Limb (tissue), 2 donors: ENCODE data around the gene RPS6KC1.
"Not testable (repeated sequence)": the region's sequence is repeated elsewhere in the genome, so short reads cannot be mapped to it uniquely, and the experiment has no call there.

ENCODE experiments used
- DNase-seq, 2 donors: peaks; one replicate each; pipeline ENCODE4 v3.0.0-alpha.2; 2016; ENCODE audit errors: extremely low spot score in 2 of 2

RPS6KC1 gene

GRCh38 chr1:213277036-213277435 lies 226.0 kb downstream of the RPS6KC1 start:
- DNase-seq: no peak

GRCh38 chr1:213279410-213279809 lies 228.4 kb downstream of the RPS6KC1 start:
- no peak for DNase-seq

- peak; percentile 30 to 47 for DNase-seq
These were observed 230.7 kb downstream of the RPS6KC1 start for GRCh38 chr1:213281640-213282301.

GRCh38 chr1:213284626-213285025 lies 233.6 kb downstream of the RPS6KC1 start:
- DNase-seq: no peak

- DNase-seq: no peak
These were observed 235.2 kb downstream of the RPS6KC1 start for GRCh38 chr1:213286235-213286634.

- DNase-seq: no peak
These were observed 236.9 kb downstream of the RPS6KC1 start for GRCh38 chr1:213287987-213288386.

GRCh38 chr1:213291526-213291925 lies 240.5 kb downstream of the RPS6KC1 start:
- no peak for DNase-seq

GRCh38 chr1:213292614-213293013 lies 241.6 kb downstream of the RPS6KC1 start:
- no peak for DNase-seq

- no peak for DNase-seq
These were observed 244.8 kb downstream of the RPS6KC1 start for GRCh38 chr1:213295860-213296259.

- no peak for DNase-seq
These were observed 245.5 kb downstream of the RPS6KC1 start for GRCh38 chr1:213296558-213296957.

GRCh38 chr1:213297021-213297420 lies 246.0 kb downstream of the RPS6KC1 start:
- no peak for DNase-seq

GRCh38 chr1:213300433-213300832 lies 249.4 kb downstream of the RPS6KC1 start:
- no peak for DNase-seq

GRCh38 chr1:213301524-213301923 lies 250.5 kb downstream of the RPS6KC1 start:
- not testable (repeated sequence) for DNase-seq

GRCh38 chr1:213303286-213303685 lies 252.2 kb downstream of the RPS6KC1 start:
- no peak for DNase-seq

- DNase-seq: no peak
These were observed 264.5 kb downstream of the RPS6KC1 start for GRCh38 chr1:213315571-213315970.

- DNase-seq: not testable (repeated sequence)
These were observed 267.4 kb downstream of the RPS6KC1 start for GRCh38 chr1:213318458-213318857.

- no peak for DNase-seq
These were observed 269.3 kb downstream of the RPS6KC1 start for GRCh38 chr1:213320191-213320870.
